CD4-positive, alpha-beta T cell treated with Interleukin-10 for 1 hour (primary cell): ENCODE data around the gene PHLDA3.
A peak's percentile ranks its signal among the peaks of the same experiment; 100 is the strongest.
"Not testable (repeated sequence)": the region's sequence is repeated elsewhere in the genome, so short reads cannot be mapped to it uniquely, and the experiment has no call there.

Experiments
- DNase-seq: peaks from one replicate; pipeline ENCODE4 v3.0.0-alpha.2; 2020

The PHLDA3 gene

GRCh38 chr1:201485184-201485774, 16.3 kb upstream of the PHLDA3 start:
- DNase-seq, result no peak

- DNase-seq, result no peak
Observed at GRCh38 chr1:201483373-201483949, 14.5 kb upstream of the PHLDA3 start.

GRCh38 chr1:201482755-201483154, 13.8 kb upstream of the PHLDA3 start:
- DNase-seq, result no peak

- DNase-seq, result peak; percentile 84
Observed at GRCh38 chr1:201481761-201482493, 12.9 kb upstream of the PHLDA3 start.

DNA sequence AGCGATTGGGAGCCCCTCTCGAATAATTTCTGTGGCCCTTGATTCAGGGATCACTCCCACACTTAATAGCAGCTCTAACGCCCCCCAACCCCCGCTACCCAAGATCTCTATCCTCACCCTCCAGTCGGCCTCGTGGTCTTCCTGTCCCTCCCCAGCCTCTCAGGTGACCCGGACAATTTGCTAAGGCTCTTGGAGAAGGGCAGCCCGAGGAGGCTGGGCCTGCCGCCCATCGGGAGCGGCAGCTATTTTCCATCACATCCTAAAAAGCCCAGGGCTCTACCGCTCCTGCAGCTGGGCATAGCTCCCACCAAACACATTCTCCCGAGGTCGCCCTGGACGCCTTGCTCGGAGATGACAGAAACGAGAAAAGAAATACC, 12.0 kb upstream of the PHLDA3 start:
- DNase-seq, result no peak

DNA sequence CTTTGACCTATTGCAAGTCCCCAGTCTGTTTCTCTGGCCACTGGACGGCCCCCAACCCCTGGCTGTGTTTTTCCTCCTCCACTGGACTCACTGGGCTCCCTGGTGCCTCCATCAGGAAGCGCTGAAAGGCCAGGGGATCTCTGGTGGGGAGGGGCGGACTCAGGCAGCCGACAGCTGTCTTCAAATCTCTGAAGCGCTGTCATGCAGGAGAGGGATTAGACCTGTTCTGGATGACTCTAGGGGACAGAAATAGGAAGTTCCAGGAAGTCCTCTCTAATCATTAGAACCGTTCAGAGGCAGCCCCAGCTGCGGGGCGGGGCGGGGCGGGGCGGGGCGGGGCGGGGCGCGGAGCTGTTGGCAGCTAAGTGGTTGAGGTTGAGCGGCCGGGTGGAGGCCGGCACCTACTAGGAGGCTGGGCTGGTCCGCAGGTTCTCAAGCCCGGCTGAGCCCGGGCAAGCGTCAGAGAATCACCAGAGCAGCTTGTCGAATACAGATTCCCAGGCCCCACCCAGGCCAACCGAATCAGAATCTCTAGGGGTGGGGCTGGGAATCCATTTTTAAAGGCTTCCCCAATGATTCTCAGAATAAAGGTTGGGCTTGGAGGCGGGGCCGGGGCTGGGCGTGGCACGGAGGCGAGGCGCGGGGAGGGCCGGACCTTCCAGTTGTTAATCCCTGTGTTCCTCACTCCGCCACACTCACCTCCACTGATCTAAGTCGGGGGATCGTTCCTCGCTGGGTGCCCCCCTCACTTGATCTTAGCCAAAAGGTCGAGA, 11.4 kb upstream of the PHLDA3 start:
- DNase-seq, result peak; percentile 72

DNA sequence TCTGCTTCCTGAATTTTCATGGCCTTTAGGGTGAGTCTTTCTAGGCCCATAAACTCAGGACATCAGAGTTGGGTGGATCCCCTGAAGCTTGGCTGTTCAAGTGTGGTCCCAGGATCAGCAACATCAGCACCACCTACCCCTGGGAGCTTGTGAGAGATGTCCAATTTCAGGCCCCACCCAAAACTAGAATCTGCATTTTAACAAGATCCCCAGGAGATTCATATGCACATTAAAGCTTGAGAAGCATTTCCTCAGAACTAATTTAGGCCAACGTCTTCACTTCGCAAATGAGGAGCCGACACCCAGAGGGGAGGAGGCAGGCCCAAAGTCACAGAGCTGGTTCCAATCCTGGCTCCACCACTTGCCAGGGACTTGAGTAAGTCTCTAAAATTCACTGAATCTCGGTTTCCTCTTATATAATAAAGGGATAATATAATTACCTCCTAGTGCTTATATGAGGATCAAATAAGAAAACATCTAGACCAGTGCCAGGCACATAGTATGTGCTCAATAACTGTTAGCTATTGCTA, 10.3 kb upstream of the PHLDA3 start:
- no peak for DNase-seq

GRCh38 chr1:201478666-201479065, 9.7 kb upstream of the PHLDA3 start:
- DNase-seq, result not testable (repeated sequence)

GRCh38 chr1:201476670-201477344, 7.8 kb upstream of the PHLDA3 start:
- DNase-seq, result no peak

DNA sequence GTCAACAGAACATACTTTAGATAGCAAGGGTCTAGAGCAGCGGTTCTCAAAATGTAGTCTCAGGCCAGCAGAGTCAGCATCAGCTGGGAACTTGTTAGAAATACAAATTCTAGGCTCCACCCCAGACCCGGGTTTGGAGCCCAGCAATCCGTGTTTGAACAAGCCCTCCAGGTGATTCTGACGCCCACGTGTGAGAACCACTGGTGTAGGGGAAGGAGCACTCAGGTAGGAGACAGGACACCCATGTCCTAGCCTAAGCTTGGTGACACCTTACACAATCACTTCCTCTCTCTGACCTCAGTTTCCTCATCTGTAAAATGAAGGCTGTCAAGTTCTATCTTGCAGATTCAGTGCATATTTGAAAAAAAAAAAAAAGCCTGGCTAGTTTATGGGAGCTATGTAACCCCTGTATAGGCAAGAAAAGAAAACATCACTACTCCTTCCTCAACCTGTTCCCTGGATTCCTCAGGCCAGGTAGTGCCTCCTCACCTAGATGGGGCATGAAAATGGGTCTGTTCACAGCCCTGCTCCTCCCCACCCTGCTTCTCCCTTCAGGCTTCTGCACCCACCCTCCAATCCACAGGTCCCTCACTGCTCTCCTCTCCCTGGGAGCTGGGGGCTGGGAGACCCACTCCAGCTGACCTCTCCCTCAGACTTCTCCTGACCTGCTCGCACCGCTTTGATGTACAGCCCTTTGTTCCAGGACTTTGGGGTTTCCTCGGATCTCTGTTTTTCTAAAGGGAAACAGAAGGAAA, 7.1 kb upstream of the PHLDA3 start:
- DNase-seq, result no peak

- DNase-seq, result no peak
Observed at GRCh38 chr1:201475130-201475529, 6.1 kb upstream of the PHLDA3 start.

DNA sequence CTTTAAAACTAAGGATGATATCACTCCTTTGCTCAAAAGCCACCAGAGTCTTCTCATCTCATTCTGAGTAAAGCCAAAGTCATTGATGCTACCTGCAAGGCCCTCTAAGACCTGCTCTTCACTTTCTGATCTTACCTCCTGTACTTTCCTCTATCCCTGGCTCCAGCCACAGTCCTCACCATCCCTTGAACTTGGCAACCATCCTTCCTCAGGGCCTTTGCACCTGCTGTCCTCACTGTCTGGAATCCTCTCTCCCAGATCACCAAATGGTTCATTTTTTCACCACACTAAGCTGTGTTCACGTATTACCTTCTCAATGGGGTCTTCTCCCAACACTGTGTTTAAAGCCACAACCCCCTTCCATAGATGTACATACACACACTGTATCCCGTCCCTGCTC, 4.3 kb upstream of the PHLDA3 start:
- no peak for DNase-seq

DNA sequence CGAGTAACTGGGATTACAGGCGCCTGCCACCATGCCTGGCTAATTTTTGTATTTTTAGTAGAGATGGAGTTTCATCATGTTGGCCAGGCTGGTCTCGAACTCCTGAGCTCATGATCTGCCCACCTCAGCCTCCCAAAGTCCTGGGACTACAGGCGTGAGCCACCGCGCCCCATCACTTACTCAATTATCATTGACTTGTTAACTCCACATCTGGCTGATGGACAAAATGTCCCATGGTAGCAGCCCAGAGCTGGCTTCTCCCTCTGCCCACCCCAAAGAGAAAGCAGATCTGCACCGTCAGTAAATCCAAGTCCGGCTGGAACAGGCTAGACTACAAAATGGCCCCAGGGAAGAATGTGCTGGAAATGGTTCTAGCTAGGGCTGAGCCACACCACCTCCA, 3.3 kb upstream of the PHLDA3 start:
- not testable (repeated sequence) for DNase-seq

GRCh38 chr1:201471772-201472171, 2.8 kb upstream of the PHLDA3 start:
- no peak for DNase-seq

GRCh38 chr1:201470581-201470980, 1.6 kb upstream of the PHLDA3 start:
- no peak for DNase-seq

DNA sequence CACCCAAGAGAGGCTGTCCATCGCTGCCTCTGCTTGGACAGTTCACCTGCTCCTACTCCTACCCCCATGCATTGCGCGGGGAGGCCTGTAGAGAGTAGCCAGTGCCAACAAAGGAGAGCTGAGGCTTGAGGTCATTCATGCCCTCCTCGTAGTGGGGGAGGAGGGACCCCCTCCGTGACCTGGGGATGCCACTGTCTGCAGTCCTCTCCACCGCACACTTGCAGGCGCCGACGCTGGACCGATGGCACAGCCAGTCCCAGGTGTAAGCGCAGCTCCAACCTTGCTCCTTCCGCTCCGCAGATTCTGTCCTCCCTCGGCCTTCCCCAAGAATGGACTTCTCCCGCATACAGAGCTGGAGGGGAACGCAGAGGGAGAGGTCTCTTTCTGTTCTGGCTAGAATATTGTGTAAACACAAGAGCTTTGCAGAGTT, 672 bp upstream of the PHLDA3 start:
- DNase-seq, result no peak

- DNase-seq, result no peak
Observed at GRCh38 chr1:201468501-201468843, 516 bp downstream of the PHLDA3 start.

- DNase-seq, result no peak
Observed at GRCh38 chr1:201466492-201466891, 2.5 kb downstream of the PHLDA3 start.

DNA sequence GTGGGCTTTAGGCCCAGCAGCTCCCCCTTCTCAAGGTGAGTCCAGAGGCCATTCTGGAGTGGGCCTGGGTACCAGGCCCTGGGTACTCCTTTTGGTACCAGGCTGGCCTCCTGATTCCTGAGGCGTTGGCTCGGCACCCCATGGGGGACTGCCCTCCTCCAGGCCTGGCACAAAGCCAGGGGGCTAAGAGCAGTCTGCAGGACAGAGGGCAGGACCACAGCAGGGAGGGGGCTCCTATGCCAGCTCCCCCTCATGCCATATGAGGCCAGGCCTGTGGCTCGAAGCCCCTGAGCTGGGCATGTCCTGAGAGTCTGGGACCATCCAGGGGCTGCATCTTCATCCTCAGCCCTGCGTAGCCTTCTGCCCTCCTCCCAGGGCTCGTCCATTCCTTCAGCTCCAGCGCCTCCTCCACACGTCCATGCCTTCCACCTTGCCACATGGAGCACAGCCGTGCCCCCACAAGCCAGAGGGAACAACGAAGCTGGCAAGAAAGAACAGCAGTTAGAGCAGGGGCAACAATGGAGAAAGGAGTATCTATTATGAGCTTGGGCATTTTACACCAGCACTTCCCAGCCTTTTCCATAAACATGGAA, 3.2 kb downstream of the PHLDA3 start:
- DNase-seq, result no peak

- DNase-seq, result no peak
Observed at GRCh38 chr1:201463071-201463552, 5.9 kb downstream of the PHLDA3 start.

DNA sequence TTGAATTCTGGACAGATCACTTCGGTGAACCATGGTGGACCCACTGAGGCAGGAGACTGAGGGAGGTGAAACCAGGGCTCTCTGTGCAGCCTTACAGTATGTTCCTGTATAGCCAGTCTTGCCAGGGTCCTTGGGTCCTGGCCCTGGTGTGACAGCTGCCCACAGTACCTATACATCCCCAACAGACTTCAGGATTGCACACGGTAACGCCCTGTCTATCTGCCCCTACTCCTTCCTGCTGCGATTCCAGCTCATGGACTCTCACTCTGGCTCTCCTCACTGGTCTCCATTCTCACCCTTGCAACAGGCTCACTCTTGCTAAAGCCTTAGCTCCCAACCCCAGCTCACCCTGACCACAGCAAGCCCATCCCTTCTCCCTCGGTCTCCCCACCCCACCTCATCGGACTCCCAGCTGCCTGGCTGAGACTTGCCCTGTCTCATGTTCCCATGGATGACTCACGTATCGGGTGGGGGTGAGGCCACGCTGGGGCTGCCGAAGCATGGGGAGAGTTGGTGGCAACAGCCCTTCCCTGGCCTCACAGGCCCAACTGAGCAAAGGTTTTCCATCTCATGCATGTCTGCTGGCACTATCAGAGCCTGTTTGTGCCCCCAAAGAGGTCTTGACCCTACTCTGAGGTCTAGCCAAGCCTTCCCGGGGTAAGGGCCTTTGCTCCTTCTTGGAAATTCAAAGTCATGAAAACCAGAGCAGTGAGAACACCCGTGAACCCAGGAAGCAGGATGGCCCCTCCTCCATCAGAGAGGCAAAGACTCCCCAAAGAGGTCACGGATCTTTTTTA, 7.1 kb downstream of the PHLDA3 start:
- DNase-seq, result no peak
